GM21367 (cell line): ENCODE measurements around the gene ELANE.

ENCODE experiments used
- ATAC-seq: cut with Tn5 transposase; IDR thresholded peaks from one replicate; pipeline ENCODE4 v1.9.1; 2021; ENCODE audit not compliant: unreplicated experiment

Gene ELANE

DNA sequence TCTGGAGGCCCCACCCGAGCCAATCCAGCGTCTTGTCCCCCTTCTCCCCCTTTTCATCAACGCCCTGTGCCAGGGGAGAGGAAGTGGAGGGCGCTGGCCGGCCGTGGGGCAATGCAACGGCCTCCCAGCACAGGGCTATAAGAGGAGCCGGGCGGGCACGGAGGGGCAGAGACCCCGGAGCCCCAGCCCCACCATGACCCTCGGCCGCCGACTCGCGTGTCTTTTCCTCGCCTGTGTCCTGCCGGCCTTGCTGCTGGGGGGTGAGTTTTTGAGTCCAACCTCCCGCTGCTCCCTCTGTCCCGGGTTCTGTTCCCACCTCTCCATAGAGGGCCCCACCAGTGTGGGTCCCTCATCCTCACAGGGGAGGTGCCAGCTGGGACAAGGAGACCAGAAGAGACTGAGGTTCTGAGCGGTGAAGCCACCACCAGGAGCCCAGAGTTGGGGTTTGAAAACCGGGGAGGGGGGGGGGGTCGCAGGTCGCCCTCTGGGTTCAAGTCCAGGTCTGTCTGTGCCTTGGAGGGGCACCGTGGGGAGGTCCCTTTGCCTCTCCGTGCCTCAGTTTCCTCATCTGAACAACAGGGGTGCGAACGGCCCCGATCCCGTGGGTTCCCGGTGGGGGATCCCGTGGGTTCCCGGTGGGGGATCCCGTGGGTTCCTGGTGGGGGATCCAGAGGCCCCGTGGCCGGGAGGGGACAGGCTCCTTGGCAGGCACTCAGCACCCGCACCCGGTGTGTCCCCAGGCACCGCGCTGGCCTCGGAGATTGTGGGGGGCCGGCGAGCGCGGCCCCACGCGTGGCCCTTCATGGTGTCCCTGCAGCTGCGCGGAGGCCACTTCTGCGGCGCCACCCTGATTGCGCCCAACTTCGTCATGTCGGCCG lies at the start of gene ELANE:
Gene ELANE, plus strand, starts transcription at position 168 of the 878 bp plus-strand sequence. Its CDS starts 26 bp downstream, at position 194.
- no peak for ATAC-seq

- no peak for ATAC-seq
Measured at GRCh38 chr19:802498-803098, 49.5 kb upstream of the ELANE start.

GRCh38 chr19:803099-803561 lies 49.0 kb upstream of the ELANE start:
- ATAC-seq: no peak

GRCh38 chr19:803686-804418 lies 48.3 kb upstream of the ELANE start:
- no peak for ATAC-seq

GRCh38 chr19:804419-805165 lies 47.5 kb upstream of the ELANE start:
- ATAC-seq: no peak

GRCh38 chr19:805166-805551 lies 46.9 kb upstream of the ELANE start:
- ATAC-seq: no peak

- no peak for ATAC-seq
Measured at GRCh38 chr19:805600-806550, 46.2 kb upstream of the ELANE start.

- no peak for ATAC-seq
Measured at GRCh38 chr19:806815-807421, 45.2 kb upstream of the ELANE start.

GRCh38 chr19:807627-808422 lies 44.3 kb upstream of the ELANE start:
- ATAC-seq: no peak

DNA sequence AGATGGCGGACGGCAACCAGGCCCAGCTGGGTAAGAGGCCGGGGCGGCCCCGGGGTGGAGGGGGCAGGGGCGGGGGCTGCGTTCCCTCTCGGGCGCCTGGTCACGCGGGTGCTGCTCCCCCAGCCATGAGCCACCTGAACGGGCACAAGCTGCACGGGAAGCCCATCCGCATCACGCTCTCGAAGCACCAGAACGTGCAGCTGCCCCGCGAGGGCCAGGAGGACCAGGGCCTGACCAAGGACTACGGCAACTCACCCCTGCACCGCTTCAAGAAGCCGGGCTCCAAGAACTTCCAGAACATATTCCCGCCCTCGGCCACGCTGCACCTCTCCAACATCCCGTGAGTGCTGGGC lies 43.7 kb upstream of the ELANE start:
- no peak for ATAC-seq

DNA sequence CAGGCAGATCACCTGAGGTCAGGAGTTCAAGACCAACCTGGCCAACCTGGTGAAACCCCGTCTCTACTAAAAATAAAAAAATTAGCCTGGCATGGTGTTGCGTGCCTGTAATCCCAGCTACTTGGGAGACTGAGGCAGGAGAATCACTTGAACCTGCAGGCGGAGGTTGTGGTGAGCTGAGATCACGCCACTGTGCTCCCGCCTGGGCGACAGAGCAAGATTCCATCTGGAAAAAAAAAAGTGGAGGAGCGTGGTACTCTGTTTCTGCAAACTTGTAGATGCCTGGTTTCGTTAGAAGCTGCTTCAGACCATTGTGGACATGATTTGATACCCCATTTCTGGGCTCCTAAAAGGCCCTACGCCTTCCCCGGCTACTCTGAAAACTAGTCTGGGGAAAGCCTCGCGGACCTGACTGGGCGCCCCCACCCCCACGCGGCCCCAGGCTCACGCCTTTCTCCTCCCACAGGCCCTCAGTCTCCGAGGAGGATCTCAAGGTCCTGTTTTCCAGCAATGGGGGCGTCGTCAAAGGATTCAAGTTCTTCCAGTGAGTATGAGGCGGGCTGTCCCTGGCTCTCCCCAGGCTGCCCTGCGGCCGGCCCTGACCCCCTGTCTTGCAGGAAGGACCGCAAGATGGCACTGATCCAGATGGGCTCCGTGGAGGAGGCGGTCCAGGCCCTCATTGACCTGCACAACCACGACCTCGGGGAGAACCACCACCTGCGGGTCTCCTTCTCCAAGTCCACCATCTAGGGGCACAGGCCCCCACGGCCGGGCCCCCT lies 41.8 kb upstream of the ELANE start:
- no peak for ATAC-seq

DNA sequence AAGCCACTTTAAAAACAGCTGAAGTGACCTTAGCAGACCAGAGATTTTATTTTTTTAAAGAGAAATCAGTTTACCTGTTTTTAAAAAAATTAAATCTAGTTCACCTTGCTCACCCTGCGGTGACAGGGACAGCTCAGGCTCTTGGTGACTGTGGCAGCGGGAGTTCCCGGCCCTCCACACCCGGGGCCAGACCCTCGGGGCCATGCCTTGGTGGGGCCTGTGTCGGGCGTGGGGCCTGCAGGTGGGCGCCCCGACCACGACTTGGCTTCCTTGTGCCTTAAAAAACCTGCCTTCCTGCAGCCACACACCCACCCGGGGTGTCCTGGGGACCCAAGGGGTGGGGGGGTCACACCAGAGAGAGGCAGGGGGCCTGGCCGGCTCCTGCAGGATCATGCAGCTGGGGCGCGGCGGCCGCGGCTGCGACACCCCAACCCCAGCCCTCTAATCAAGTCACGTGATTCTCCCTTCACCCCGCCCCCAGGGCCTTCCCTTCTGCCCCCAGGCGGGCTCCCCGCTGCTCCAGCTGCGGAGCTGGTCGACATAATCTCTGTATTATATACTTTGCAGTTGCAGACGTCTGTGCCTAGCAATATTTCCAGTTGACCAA lies 41.1 kb upstream of the ELANE start:
- ATAC-seq: no peak

DNA sequence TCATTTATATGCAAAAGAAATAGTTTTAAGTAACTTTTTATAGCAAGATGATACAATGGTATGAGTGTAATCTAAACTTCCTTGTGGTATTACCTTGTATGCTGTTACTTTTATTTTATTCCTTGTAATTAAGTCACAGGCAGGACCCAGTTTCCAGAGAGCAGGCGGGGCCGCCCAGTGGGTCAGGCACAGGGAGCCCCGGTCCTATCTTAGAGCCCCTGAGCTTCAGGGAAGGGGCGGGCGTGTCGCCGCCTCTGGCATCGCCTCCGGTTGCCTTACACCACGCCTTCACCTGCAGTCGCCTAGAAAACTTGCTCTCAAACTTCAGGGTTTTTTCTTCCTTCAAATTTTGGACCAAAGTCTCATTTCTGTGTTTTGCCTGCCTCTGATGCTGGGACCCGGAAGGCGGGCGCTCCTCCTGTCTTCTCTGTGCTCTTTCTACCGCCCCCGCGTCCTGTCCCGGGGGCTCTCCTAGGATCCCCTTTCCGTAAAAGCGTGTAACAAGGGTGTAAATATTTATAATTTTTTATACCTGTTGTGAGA lies 40.5 kb upstream of the ELANE start:
- no peak for ATAC-seq

GRCh38 chr19:812049-812746 lies 39.9 kb upstream of the ELANE start:
- no peak for ATAC-seq

DNA sequence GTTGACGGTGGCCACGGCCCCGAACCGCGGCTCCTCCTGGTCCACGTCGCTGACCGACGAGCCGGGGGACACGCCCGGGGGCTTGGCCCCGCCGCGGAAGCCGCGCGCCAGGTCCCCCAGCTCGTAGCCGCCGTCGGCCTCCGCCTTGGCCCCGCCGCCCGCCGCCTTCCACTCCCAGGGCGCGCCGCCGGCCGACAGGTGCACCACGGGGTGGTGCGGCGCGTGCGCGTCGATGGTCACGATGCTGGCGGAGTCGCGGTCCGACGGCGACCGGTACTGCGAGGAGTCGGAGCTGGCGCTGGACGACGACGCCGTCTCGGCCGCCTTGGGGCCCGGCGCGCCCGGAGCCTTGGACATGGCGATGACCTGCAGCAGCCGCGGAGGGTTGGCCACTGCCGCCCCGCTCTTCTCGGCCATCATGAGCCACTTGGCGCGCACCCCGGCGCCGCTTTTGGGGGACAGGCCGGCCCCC lies 39.3 kb upstream of the ELANE start:
- ATAC-seq: no peak
